HG02870 (cell line): ENCODE measurements around the gene MEGF11.

Source experiments
- ATAC-seq: cut with Tn5 transposase; IDR thresholded peaks from one replicate; pipeline ENCODE4 v1.9.1; 2021; ENCODE audit warnings: mild to moderate bottlenecking, moderate library complexity; ENCODE audit not compliant: unreplicated experiment

The MEGF11 gene

DNA sequence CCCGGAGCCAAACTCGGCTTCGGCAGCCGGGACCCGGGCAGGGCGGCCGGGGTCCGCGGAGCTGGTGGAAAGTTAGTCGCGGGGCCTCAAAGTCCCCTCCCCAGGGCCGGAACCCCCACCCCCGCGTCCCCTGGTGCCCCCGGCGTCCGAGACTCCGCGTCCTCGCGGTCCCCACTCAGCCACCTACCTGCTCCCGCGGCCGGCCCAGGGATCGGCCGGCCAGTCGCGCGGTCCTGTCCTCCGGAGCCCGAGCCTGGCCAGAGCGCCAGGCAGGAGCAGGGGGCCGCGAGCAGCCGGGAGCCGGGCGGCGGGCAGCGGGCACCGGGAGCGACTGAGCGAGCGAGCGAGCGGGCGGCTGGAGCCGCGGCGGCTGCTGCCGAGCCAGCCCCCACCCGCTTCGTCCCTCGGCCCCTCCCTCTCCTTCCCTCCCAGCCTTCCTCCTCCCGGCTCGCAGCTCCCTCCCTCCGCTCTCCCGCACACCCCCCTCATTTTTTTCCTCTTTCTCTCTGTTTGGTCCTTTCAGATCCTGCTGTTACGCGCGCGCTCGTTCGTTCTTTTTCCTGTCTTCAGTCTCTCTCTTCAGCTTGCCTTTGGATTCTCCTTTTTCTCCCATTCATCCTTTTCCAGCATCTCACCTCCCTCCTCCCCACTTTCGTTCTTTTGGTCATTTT, at the start of gene MEGF11:
TSS of gene MEGF11 (minus strand) at position 333 of the 671 bp plus-strand sequence. CDS start 125,347 bp downstream, outside the sequence.
- no peak for ATAC-seq

DNA sequence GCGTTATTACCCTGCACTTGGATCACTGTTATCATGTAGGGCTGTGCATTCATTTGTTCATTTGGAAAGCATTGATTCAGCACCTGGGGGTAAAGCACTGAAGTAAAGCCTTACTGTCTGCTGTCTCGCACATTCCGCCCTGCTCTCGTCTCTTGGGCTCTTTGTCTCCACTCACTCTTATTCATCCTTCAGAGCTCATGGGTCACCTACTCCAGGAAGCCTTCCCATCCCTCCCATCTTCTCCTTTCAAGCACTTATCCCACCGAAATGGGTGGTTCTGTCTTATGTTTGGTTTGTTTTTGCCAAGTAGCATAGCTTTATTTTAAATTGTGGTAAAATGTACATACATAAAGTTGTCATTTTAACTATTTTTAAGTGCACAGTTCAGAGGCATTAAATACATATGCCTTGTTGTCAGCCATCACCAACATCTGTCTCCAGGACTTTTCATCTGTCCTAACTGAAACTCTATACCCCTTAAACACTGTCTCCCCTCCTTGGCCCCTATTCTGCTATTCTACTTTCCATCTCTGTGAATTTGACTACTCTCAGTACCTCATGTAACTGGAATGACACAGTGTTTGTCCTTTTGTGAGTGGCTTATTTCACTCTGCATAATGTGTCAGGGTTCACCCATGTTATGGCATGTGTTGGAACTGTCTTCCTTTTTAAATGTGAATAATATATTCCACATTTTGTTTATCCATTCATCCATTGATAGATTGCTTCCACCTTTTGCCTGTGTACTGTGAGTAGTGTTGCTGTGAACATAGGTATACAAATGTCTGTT, 49.1 kb upstream of the MEGF11 start:
- no peak for ATAC-seq

DNA sequence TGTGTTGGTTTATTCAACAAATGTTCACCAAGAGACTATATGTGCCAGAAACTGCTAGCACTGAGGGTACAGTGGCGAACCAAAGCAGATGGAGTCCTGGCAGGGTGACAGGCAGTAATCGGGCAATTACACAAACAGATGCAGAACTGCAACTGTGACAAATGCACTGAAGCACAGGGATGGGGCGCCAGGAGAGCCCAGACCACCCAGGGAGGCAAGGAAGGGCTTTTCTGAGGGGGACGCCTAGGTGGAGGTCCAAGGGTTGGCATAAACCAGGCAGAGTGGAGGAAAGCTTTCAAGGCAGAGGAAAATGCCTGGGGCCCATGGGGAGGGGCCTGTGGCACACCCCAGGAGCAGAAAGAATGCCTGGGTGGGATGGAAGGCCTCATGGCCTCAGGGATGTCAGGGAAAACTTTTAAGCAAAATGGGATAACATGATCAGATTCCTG, 45.3 kb upstream of the MEGF11 start:
- ATAC-seq = no peak

DNA sequence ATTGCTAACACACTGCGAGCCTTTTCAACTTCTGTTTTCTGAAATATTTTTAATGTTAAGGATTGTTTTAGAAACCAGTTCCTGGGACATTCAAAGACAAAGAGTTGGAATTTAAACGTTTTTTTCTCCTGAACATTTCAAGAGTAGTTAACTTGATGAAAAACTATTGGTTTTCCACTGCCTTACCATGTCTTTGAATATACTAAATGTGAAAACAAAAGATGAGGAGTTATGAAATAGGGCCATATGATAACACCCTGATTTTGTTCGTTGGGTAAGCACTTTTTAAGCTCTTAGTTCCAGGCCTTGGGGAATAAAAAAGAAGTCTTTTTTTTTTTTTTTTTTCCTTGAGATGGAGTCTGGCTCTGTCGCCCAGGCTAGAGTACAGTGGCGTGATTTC, 42.6 kb upstream of the MEGF11 start:
- ATAC-seq = no peak

DNA sequence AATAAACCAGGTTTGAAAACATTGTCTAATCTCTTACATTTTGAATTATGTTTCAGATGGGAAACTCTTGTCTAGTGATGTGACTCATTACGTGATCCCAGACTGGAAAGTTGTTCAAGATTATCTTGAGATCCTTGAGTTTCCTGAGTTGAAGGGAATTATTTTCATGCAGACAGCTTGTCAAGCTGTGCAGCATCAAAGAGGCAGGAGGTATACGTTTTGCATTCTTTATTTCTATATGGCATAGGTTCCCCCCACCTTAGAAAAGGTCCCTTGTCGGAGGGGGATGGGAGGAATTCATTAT, 41.3 kb upstream of the MEGF11 start:
- no peak for ATAC-seq

DNA sequence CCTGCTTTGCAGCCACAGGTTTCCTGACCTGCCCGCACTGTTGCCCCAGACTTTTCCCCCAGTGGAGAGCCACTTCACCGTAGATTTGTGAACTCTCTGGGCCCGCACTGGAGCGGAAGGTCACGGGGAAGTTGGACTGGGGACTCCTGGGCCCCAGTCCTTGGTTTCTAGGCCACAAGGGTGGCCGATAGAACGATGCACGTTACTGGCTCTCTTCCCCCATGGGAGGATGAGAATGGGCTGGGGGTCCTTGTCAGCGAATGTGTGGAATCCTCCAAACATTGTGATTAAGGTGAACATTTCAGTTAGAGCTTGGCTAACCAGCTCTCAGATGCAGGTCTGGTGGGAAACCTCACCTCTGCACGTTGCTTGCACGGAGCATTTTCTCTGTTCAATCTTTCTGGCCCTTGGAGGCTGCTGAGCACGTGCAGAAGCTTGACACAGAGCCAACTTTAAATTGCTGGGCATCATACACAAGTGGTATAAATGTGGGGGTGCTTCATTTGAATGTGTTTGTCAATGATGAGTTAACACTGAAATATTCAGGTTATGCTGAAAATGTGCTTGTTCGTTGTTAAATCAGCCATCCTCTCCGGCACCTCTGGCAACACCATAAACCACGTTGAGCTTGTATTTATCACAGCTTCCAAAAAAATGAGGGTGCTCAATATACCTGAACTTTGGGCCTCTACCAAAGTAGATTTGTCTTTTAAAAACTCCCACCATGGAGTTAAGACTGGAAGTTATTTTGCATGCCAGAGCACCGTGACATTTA, 40.8 kb upstream of the MEGF11 start:
- peak; percentile 9 for ATAC-seq

DNA sequence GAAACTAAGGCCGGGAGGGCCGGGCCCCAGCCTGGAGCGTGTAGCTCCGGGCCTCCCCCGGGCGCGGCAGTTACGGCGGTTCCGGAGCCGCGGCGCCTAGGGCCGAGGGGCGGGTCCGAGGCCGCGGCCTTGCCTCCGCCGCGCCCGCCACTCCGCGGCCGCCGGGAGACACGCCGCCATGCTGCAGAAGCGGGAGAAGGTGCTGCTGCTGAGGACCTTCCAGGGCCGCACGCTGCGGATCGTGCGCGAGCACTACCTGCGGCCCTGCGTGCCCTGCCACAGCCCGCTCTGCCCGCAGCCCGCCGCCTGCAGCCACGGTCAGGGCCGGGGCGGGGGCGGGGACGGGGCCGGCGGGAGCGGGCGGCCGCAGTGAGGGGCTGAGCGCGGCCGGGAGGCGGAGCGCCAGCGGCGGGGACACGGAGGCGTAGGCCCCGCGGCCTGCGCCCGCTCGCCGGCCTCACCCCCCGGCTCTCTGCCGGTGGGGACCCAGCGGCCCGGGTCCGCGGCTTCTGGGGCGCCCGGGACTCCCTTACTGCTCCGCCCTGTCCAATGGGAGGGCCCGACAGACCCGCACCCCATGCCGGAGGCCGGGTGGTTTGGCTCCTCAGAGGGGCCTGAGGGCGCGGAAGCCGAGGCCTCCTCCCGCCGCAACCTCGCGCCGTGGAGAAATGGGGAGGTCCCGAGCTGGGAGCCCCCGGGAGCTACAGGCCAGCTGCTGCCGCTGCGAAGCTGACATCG, 40.0 kb upstream of the MEGF11 start, which contains the start of gene DIS3L:
TSS of gene DIS3L (plus strand) at position 150 of the 738 bp plus-strand sequence. CDS start at position 179, 29 bp downstream.
- ATAC-seq = peak; percentile 61

DNA sequence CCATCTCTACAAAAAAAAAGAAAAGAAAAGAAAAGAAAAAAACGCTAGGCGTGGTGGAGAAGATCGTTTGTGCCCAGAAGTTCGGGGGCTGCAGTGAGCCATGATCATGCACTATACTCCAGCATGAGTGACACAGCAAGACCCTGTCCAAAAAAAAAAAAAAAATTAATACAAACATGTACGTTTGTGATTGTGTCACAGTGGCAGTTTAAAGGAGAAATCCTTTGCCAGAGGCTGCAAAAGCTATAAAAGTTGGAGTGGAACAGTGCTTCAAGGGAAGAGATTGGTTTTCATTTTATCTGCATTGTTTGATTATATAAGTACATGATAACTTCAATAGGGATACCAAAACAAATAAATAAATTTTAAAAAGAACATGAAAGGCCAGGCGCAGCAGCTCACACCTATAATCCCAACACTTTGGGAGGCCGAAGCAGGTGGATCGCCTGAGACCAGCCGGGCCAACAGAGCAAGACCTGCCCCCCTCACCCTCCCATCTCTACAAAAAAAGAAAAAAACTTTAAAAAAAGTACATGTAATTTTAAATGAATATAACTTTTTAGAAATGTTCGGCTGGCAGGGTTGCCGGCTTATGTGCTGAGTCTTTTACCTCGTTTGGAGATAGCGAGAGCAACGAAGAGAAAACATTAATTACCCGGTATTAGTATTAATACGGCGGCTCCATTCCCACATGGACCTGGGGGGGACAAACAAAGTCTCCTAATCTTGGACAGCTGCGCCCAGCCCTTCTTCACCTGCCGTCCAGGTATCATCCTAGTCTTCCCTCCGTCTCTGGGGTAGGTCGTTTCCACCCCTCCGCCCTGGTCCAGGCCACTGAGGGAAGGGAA, 39.2 kb upstream of the MEGF11 start:
- no peak for ATAC-seq

DNA sequence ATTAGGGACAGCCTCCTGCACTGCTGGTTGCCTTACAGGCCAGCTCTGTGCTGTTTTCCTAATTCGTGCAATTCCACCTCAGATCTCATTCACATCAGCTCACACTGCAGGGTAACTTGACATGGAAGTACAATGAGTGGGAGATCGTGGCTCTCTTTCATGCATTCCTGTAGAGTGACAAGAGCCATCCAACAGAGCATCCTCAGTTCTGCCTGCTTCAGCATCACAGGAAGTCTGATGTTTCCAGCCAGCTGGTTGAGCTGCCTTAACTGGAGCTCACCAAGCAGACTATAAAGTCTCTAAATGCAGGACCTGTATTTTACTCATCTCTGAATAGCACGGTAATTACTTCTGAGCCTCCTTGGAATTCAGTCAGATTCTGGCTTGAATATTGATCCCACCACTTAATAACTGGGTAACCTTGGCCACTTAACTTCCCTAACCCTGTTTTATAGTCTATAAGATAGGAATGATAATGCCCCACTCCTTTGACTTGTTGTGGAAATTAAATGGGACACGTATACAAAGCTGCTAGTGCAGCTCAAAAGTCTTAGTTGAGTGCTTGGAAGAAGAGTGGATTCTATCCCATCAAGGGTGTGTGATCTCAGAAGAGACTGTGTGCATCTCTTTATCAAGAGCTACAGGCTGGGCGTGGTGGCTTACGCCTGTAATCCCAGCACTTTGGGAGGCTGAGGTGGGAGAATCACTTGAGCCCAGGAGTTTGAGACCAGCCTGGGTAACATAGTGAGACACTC, 38.4 kb upstream of the MEGF11 start:
- ATAC-seq = no peak

DNA sequence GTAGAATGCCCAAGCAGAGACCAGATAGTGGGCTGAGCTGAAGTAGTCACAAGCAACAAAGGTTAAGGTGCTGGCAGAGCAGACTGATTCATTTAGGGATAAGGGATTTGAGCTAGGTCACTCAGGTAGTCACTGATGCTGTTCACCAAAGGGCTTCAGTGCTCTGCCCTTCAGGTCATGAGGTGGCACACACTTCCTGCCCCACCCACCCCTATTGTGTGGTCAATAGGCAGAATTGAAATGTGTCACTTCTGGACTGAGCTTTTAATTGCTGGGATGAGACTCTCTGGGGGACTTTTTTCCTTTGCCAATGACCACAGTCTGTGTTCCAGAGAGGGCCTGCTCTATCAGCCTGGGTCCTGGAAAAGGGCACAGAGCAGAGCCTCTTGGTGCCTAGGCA, 37.0 kb upstream of the MEGF11 start:
- ATAC-seq = no peak

DNA sequence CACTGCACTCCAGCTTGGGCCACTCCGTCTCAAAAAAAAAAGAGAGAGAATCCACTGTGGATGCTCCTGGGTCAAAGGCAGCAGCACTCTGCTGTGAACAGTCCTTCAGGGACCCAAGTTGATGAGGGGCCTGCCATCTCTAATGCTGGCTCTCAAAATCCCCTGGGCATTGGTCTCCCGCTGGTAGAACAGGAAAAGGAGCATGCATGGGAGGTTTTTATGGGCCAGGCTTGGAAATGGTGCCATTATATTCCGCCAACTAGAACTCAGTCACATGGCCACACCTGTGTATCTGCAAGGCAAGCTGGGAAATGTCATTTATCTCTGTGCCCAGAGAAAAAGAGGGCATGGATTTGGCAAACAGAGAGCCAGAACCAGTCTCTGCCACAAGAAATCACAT, 36.5 kb upstream of the MEGF11 start:
- ATAC-seq = no peak

DNA sequence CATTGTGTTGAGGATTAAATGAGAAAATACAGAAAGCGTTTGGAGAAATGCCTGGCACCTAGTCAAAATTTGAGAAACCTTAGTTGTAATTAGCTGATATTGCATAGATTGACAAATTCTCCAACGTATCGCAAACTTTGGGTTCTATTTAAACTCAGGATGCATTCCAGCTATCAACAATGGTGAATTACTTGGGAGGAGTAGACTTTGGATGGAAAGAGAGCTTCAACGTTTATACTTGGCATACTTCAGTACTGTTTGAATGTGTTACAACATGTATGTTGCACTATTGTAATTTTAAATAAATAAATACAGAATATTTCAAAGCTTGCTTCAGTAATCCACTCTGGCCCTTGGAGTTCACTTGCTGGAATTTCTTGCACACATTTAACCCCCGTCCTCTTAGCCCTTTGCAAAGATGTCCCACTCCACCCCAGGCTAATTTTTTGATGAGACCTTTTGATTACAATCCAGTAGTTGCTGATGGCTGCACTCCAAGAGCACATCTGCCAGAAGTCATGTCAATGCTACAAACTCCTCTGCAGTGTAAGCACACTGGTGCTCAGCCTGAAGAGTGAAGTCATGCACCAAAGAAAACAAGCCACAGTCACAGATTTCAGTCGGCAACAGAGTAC, 35.1 kb upstream of the MEGF11 start:
- ATAC-seq = no peak

DNA sequence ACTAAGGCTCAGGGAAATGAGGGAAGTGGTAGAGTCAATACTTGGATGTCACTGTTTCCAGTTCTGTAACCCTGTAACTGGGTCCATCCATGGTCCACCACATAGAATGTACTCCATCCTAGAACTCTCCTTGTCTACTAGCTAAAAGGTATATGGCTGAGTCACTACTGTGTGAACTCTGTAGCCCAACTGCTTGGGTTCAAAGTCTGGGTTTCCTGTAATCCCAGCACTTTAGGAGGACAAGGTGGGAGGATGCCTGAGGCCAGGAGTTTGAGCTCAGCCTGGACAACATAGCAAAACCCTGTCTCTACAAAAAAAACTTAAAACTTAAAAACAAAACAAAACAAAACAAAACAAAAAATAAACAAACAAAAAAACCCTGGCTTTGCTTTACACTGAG, 34.5 kb upstream of the MEGF11 start:
- ATAC-seq = no peak

DNA sequence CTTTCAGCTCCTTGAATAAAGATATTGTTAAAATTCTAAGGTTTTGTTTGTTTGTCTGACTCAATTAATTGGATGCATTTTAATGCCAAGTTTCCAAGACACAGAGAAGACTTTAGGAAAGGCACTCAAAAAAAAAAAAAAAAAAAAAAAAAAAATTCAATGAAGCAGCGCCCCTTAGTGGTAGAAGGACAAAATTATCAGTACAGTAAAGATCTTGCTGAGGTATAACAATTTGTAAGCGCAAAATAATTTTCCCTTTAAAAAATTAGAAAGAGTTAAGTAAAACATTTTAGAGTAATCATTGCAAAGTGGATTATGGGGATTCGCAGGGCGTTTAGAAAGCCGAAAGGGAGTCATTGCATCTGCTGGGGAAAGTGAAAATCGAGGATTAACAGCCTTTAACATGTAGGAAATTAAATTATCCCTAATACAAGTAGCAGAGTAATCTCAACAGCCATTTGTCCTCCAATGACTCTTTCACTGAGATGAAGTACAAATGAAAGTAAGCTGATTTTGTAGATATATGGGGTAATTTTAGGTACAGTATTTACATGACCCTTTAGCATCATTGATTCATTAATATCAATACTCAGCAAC, 34.0 kb upstream of the MEGF11 start:
- ATAC-seq = no peak

DNA sequence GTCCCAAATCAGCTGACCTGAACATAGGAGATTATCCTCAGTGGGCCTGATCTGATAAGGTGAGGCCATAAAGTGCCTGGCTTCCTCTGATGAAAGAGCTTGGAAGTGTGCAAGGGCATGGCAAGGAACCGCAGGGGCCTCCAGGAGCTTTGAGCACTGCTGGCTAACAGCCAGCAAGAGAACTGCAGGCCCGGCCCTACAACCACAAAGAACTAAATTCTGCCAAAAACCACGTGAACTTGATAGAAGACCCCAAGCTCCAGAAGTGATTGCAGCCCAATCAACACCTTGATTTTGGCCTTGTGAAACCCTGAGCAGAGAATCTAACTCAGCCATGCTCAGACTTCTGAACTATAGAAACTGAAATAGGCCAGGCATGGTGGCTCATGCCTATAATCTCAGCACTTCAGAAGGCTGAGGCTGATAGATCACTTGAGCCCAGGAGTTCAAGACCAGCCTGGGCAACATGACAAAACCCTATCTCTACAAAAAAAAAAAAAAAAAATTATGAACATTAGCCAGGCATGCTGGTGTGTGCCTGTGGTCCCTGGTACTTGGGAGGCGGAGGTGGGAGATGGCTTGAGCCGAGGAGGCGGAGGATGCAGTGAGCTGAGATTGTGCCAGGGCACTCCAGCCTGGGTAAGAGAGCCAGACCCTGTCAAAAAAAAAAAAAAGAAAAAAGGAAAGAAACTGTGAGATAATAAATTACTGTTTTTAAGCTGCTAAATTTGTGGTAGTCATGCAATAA, 32.2 kb upstream of the MEGF11 start:
- ATAC-seq = no peak

DNA sequence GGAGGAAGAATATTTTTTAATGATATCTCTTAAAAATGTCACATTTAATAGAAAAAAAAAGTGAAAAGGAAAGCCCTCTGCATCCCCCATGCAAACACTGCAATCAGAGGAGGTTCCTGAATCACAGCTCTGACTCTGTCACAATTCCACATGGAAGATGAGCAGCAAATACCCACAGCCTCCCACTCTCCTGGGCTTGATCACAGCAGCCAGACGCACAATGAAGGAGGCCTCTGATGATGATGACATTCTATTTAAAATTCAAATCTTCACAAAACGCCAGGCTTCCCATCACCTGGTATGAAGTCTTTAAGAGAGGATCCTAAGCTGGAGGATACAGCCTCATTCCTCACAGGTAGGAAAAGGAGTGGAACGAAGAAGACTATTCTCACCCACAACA, 30.7 kb upstream of the MEGF11 start:
- ATAC-seq = no peak

DNA sequence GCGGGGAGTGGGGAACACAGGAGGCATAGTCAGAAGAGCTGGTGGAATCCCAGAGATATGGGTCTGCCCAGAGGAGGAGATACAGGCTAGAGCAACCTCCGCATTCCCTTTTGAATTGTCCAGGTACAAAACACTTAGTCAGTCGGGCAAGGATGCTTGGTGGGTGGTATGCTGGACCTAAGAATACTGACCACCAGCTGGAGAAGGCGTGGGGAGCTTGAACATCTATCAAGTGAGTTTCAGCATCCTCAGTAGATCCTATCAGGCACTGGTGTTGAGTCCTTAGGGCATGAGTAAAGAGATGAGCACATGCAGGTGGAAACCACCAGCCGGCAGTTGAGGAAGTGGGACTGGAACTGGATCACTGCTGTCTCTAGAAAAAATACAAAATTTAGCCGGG, 25.1 kb upstream of the MEGF11 start:
- ATAC-seq = no peak

DNA sequence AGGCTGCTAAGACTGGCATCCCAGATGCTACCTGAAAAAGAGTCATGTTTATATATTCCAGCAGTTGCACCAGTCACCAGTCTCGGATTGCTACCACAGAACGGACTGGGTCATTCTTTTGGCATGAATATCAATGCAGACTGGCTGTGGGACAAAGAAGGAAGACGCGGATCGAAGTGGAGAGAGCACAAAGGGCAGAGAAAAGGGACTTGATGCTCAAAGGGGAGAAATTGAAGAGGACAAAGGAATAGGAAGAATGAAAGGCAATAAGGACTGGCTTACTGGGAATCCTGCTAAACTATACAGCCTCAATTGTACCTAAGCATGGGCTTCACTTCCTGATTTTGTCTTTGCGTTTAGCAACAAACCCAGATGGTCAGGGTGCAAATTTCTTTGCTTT, 24.5 kb upstream of the MEGF11 start:
- no peak for ATAC-seq
